Ishikawa (cell line): ENCODE results near the gene C11orf52.

Experiments
- CEBPB ChIP-seq: IDR thresholded peaks from 2 replicates; pipeline ENCODE4 v1.6.1; 2012
- CREB1 ChIP-seq: IDR thresholded peaks from 2 replicates; pipeline ENCODE4 v1.6.1; 2012; ENCODE audit warnings: low read depth
- EGR1 ChIP-seq: IDR thresholded peaks from 2 replicates; pipeline ENCODE4 v1.6.1; 2012
- EP300 ChIP-seq: IDR thresholded peaks from 2 replicates; pipeline ENCODE4 v1.6.1; 2012; ENCODE audit warnings: borderline replicate concordance
- FOXM1 ChIP-seq: IDR thresholded peaks from 2 replicates; pipeline ENCODE4 v1.6.1; 2012; ENCODE audit warnings: low read depth, borderline replicate concordance
- MAX ChIP-seq: IDR thresholded peaks from 2 replicates; pipeline ENCODE4 v1.6.1; 2012
- NFIC ChIP-seq: IDR thresholded peaks from 2 replicates; pipeline ENCODE4 v1.6.1; 2012
- RAD21 ChIP-seq: IDR thresholded peaks from 2 replicates; pipeline ENCODE4 v1.6.1; 2012; ENCODE audit warnings: low read depth
- REST ChIP-seq: IDR thresholded peaks from 2 replicates; pipeline ENCODE4 v1.6.1; 2012; ENCODE audit warnings: low read depth, mild to moderate bottlenecking
- TAF1 ChIP-seq: IDR thresholded peaks from 2 replicates; pipeline ENCODE4 v1.6.1; 2012; ENCODE audit warnings: low read depth, mild to moderate bottlenecking
- TCF12 ChIP-seq: IDR thresholded peaks from 2 replicates; pipeline ENCODE4 v1.6.1; 2012; ENCODE audit warnings: low read depth
- TEAD4 ChIP-seq: IDR thresholded peaks from 2 replicates; pipeline ENCODE4 v1.6.1; 2012
- YY1 ChIP-seq: IDR thresholded peaks from 2 replicates; pipeline ENCODE4 v1.6.1; 2012; ENCODE audit warnings: low read depth
- ZBTB7A ChIP-seq: IDR thresholded peaks from 2 replicates; pipeline ENCODE4 v1.6.1; 2012; ENCODE audit warnings: low read depth
- TF ChIP-seq, protein P1 (sequence below): IDR thresholded peaks from 2 replicates; pipeline ENCODE4 v1.6.1; 2012

Gene C11orf52

GRCh38 chr11:111967649-111968048, 48.9 kb downstream of the C11orf52 start:
- TF ChIP-seq REST, result no peak
- TF ChIP-seq, protein P1, sequence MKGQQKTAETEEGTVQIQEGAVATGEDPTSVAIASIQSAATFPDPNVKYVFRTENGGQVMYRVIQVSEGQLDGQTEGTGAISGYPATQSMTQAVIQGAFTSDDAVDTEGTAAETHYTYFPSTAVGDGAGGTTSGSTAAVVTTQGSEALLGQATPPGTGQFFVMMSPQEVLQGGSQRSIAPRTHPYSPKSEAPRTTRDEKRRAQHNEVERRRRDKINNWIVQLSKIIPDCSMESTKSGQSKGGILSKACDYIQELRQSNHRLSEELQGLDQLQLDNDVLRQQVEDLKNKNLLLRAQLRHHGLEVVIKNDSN, result no peak
- no peak for TF ChIP-seq MAX
- TF ChIP-seq CEBPB, result no peak
- no peak for TF ChIP-seq CREB1
- no peak for TF ChIP-seq EGR1
- TF ChIP-seq TEAD4, result no peak
- TF ChIP-seq FOXM1, result no peak
- no peak for TF ChIP-seq EP300
- TF ChIP-seq TCF12, result no peak
- TF ChIP-seq ZBTB7A, result no peak
- no peak for TF ChIP-seq YY1

- TF ChIP-seq REST (no peak), CREB1 (no peak), EP300 (no peak)
These were observed 50.6 kb downstream of the C11orf52 start for GRCh38 chr11:111969344-111969743.

DNA sequence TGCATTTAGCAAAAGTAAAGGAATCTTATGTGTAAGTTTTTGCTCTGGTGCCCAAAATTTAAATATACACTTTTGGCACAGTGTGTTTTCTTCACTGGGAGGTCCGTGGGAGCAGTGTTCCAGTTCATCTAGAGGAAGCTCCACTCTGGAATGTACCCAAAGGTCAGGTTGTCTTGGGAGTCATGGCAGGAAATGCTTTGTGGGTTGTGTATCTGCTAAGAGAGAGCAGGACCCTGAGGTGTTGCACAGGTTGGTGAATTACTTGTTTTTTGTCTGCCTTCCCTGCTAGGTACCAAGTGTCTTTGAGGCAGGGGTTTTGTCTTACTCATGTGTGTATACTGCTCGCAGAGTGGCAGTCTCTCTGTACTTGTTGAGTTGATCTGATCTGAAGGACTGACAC, 55.7 kb downstream of the C11orf52 start:
- no peak for TF ChIP-seq TAF1
- TF ChIP-seq EGR1, result no peak
- no peak for TF ChIP-seq CREB1
- TF ChIP-seq YY1, result no peak
- TF ChIP-seq NFIC, result no peak
- no peak for TF ChIP-seq MAX
- TF ChIP-seq FOXM1, result no peak
- TF ChIP-seq TCF12, result no peak
- no peak for TF ChIP-seq TEAD4

DNA sequence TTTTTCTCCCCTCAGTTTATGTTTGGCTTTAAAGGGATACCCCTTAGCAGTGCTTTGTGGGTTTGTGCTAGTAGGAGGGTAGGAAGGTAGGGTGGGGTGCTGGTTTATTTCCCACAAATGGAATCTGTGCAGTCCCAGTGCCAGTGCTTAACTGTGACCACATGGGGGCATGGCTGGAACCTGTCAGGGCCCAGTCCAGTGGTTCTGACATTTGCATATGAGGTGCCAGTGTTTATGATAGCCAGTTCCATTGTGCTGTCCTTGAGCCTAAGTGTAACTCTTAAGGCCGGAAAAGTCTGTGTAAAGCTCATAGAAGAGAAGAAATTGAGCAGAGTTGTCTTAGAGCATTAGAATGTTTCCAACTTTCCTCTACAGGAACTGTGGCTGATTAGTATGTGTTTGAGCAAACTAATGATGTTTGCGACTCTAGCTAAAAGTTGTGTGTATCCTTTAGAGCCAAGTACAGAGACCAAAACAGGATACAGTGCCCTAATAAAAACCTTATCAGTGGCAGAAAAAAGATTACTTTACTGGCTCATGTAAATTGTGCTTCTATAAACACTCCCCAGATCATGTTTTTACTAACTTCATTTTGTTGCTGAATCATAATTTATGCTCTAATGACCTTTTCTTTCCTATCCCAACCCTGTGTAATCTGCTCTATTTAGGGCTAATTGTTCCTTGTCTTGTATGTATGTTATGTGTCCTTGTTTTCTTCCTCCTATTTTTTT, 56.5 kb downstream of the C11orf52 start:
- TF ChIP-seq RAD21 (peak; percentile 12; the same call in 1 of the 2 replicates), MAX (no peak)

DNA sequence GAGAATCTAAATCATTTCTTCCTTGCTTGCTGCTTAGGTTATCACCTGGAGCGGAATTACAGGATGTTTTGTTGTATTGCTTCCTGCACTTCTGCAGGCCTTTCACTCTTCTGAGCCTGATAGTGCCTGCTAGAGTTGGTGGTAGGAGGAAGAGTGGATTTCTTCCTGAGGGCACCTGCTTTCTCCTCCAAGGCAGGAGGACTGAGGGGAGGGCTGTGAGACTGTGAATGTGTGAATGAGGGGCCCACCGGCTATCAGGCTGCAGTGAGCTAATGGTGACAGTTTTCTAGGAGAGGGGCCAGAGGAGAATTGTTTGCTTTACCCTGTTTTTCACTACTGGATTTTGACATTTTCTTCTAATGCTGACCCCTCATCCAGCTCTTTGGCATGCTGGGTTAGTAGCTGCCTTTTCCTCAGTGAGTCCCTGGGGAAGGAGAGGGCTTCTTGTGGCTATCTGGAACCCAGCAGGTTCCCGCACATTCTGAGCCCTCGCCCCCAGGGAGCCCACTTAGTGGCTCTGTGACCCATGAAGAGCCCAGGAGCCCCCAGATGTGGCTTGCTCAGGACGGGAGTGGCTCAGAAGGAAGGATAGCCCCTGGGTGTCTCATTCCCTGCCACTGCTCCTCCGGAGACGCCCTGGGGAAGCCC, 57.5 kb downstream of the C11orf52 start:
- TF ChIP-seq TAF1, result no peak
- no peak for TF ChIP-seq TCF12
- no peak for TF ChIP-seq REST
- no peak for TF ChIP-seq FOXM1
- no peak for TF ChIP-seq ZBTB7A
- no peak for TF ChIP-seq RAD21
- no peak for TF ChIP-seq EP300
- TF ChIP-seq CEBPB, result no peak
- TF ChIP-seq, protein P1, result no peak
- TF ChIP-seq EGR1, result no peak
